ENCODE results near the gene GARNL3.

GARNL3 gene

GRCh38 chr9:127390248-127390545 lies 125.6 kb downstream of the GARNL3 start:
- no peak for DNase-seq

GRCh38 chr9:127390563-127390962 lies 126.0 kb downstream of the GARNL3 start:
- no peak for DNase-seq

GRCh38 chr9:127392166-127392565 lies 127.6 kb downstream of the GARNL3 start:
- no peak for DNase-seq

- no peak for DNase-seq
Observed at GRCh38 chr9:127392976-127393375, 128.4 kb downstream of the GARNL3 start.

GRCh38 chr9:127393645-127394044 lies 129.1 kb downstream of the GARNL3 start:
- DNase-seq, result no peak

- DNase-seq, result no peak
Observed at GRCh38 chr9:127395497-127396252, 131.1 kb downstream of the GARNL3 start.

- DNase-seq, result no peak
Observed at GRCh38 chr9:127396253-127396807, 131.8 kb downstream of the GARNL3 start.

GRCh38 chr9:127396808-127397645 lies 132.5 kb downstream of the GARNL3 start, which contains the start of gene SLC2A8:
TSS of gene SLC2A8 (plus strand) at chr9:127397169. CDS start at chr9:127397231, 62 bp downstream.
- DNase-seq, result peak; percentile 99

GRCh38 chr9:127397646-127398274 lies 133.2 kb downstream of the GARNL3 start:
- DNase-seq, result no peak

GRCh38 chr9:127398275-127398647 lies 133.7 kb downstream of the GARNL3 start:
- no peak for DNase-seq

- DNase-seq, result no peak
Observed at GRCh38 chr9:127398715-127399400, 134.3 kb downstream of the GARNL3 start.

GRCh38 chr9:127399736-127400269 lies 135.2 kb downstream of the GARNL3 start:
- no peak for DNase-seq

GRCh38 chr9:127402401-127403090 lies 138.0 kb downstream of the GARNL3 start:
- DNase-seq, result no peak

- DNase-seq, result no peak
Observed at GRCh38 chr9:127403507-127404192, 139.1 kb downstream of the GARNL3 start.

- no peak for DNase-seq
Observed at GRCh38 chr9:127404631-127405030, 140.1 kb downstream of the GARNL3 start.

GRCh38 chr9:127405344-127406125 lies 141.0 kb downstream of the GARNL3 start:
- DNase-seq, result no peak

GRCh38 chr9:127406799-127407491 lies 142.4 kb downstream of the GARNL3 start:
- no peak for DNase-seq

- DNase-seq, result no peak
Observed at GRCh38 chr9:127407492-127407843, 142.9 kb downstream of the GARNL3 start.

GRCh38 chr9:127411122-127411521 lies 146.5 kb downstream of the GARNL3 start:
- no peak for DNase-seq

- DNase-seq, result no peak
Observed at GRCh38 chr9:127415141-127415540, 150.6 kb downstream of the GARNL3 start.

Measured in NCI-H2107 (cell line).